HL-60 (cell line): ENCODE results near the gene TAF1B.

Experiments used
- CTCF ChIP-seq: IDR thresholded peaks from one replicate; pipeline ENCODE4 v1.5.1; 2011; ENCODE audit warnings: low read length, control low read depth, inconsistent platforms; ENCODE audit not compliant: insufficient read depth
- GABPA ChIP-seq: IDR thresholded peaks from 2 replicates; pipeline ENCODE4 v1.6.1; 2012; ENCODE audit warnings: low read depth
- POLR2AphosphoS5 ChIP-seq: IDR thresholded peaks from 2 replicates; pipeline ENCODE4 v1.6.1; 2012; ENCODE audit warnings: low read depth
- REST ChIP-seq: IDR thresholded peaks from 2 replicates; pipeline ENCODE4 v1.6.1; 2012; ENCODE audit warnings: low read depth; ENCODE audit not compliant: insufficient replicate concordance
- SPI1 ChIP-seq: IDR thresholded peaks from 2 replicates; pipeline ENCODE4 v1.6.1; 2012; ENCODE audit warnings: low read depth, mild to moderate bottlenecking, borderline replicate concordance

GRCh38 chr2:9950521-9951271, 107.4 kb downstream of the TAF1B start:
- no peak for TF ChIP-seq CTCF
- no peak for TF ChIP-seq POLR2AphosphoS5
- TF ChIP-seq GABPA = no peak
- no peak for TF ChIP-seq REST
- TF ChIP-seq SPI1 = no peak
